ENCODE data around the gene RHPN2. TPM values are rescaled to one million over a fixed set of nuclear protein-coding genes. Genes with fewer than 3 reads are reported as not detected.
"Not testable (repeated sequence)": the region's sequence is repeated elsewhere in the genome, so short reads cannot be mapped to it uniquely, and the experiment has no call there.

Gene RHPN2
- total and polyA plus RNA-seq, 5 donors from 2014 or later, result 0.17 to 0.76 (median 0.37) TPM

DNA sequence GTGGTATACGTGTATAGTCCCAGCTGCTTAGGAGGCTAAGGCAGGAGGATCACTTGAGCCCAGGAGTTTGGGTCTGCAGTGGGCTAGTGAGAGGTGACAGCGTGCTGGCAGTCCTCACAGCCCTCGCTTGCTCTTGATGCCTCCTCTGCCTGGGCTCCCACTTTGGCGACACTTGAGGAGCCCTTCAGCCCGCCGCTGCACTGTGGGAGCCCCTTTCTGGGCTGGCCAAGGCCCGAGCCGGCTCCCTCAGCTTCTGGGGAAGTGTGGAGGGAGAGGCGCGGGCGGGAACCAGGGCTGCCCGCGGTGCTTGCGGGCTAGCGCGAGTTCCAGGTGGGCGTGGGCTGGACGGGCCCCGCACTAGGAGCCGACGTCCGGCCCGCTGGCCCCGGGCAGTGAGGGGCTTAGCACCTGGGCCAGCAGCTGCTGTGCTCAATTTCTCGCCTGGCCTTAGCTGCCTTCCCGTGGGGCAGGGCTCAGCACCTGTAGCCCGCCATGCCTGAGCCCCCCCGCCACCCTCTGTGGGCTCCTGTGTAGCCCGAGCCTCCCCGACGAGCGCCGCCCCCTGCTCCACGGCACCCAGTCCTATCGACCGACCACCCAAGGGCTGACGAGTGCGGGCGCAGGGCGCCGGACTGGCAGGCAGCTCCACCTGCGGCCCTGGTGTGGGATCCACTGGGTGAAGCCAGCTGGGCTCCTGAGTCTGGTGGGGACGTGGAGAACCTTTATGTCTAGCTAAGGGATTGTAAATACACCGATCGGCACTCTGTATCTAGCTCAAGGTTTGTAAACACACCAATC, 28.1 kb downstream of the RHPN2 start:
- not testable (repeated sequence) for H3K36me3 Mint-ChIP-seq; H3K4me1 ChIP-seq (ENCODE audit: control insufficient read depth, insufficient read depth, low read length, poor library complexity, severe bottlenecking); ATAC-seq (ENCODE audit: low read depth in 2 of 2); H3K9me3 ChIP-seq (ENCODE audit: control insufficient read depth in 2 of 2, low read length in 2 of 2); H3K36me3 ChIP-seq (ENCODE audit: control insufficient read depth, insufficient read depth, low read length); H3K4me3 Mint-ChIP-seq; H3K27me3 Mint-ChIP-seq; H3K4me3 ChIP-seq (ENCODE audit: low read depth, low read length); H3K27me3 ChIP-seq (ENCODE audit: control insufficient read depth, insufficient read depth, low read length); H3K4me1 Mint-ChIP-seq; H3K27ac ChIP-seq (ENCODE audit: insufficient read depth, low read length, poor library complexity, severe bottlenecking); H3K9me3 Mint-ChIP-seq; DNase-seq
- peak overlapping the region in 2 of 3 donors; percentile 92 to 94 for H3K27ac Mint-ChIP-seq

DNA sequence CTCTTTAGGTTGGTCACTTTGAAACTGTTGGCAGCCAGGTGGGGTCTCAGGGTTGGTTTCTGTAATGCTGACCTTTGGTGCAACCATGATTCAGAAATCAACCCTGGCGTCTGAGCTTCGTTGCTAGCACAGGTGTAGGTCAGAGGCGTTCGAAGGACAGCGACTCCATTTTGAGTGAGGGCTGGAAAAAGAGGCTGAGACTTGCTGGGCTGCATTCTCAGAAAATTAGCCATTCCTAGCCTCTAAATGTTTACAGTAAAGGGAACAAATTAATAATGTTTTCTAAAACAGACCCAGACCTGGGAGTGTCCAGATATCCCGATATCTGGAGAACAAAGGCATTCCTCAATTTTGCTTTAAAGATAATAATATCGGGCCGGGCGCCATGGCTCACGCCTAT, 29.2 kb downstream of the RHPN2 start:
- H3K4me3 ChIP-seq (ENCODE audit: low read depth, low read length), result no peak overlapping the region

DNA sequence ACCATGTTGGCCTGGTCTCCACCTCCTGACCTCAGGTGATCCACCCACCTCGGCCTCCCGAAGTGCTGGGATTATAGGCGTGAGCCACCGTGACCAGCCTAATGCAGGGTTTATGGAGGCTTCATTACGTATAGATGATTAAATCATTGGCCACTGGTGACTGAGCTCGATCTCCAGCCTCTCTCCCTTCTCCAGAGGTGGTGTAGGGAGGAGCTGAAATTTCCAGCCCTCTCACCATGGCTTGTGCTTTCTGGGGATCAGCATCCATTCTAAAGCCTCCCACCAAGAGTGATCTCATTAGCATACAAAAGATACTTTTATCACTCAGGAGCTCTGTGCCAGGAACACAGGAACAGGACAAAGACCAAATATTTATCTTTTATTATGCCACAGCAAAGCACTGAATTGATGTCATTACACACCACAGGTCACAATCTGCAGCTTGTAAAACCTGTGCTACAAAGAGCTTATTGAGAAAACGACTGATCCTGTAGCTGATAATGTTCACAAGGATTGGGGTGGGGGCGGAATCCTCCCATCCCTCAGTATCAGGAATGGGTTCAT, 32.4 kb downstream of the RHPN2 start:
- H3K9me3 Mint-ChIP-seq, result peaks cover 0 to 11% (median 2%) of the 10 kb centered on the region in 7 donors
- no peaks in the 10 kb centered on the region for H3K36me3 Mint-ChIP-seq
- peaks cover 0 to 6% of the 10 kb centered on the region in 2 experiments for H3K9me3 ChIP-seq (ENCODE audit: control insufficient read depth in 2 of 2, low read length in 2 of 2)
- H3K27me3 ChIP-seq (ENCODE audit: control insufficient read depth, insufficient read depth, low read length), result no peaks in the 10 kb centered on the region
- no peak overlapping the region for H3K4me3 Mint-ChIP-seq
- no peaks in the 10 kb centered on the region for H3K36me3 ChIP-seq (ENCODE audit: control insufficient read depth, insufficient read depth, low read length)
- H3K4me3 ChIP-seq (ENCODE audit: low read depth, low read length), result no peak overlapping the region
- no peak for DNase-seq
- H3K4me1 Mint-ChIP-seq, result peaks cover 0 to 4% (median 3%) of the 10 kb centered on the region in 4 donors
- H3K27me3 Mint-ChIP-seq, result peaks cover 5% of the 10 kb centered on the region
- H3K27ac Mint-ChIP-seq, result no peak overlapping the region
- no peak overlapping the region for H3K27ac ChIP-seq (ENCODE audit: insufficient read depth, low read length, poor library complexity, severe bottlenecking)
- ATAC-seq (ENCODE audit: low read depth in 2 of 2), result no peak
- H3K4me1 ChIP-seq (ENCODE audit: control insufficient read depth, insufficient read depth, low read length, poor library complexity, severe bottlenecking), result no peaks in the 10 kb centered on the region

More for the DNA sequence above, 29.2 kb downstream of the RHPN2 start:
- H3K27ac ChIP-seq (ENCODE audit: insufficient read depth, low read length, poor library complexity, severe bottlenecking), result no peak overlapping the region
- peaks cover 0 to 9% (median 7%) of the 10 kb centered on the region in 4 donors for H3K4me1 Mint-ChIP-seq
- peaks cover 5% of the 10 kb centered on the region for H3K27me3 Mint-ChIP-seq
- H3K36me3 Mint-ChIP-seq, result no peaks in the 10 kb centered on the region
- no peaks in the 10 kb centered on the region for H3K4me1 ChIP-seq (ENCODE audit: control insufficient read depth, insufficient read depth, low read length, poor library complexity, severe bottlenecking)
- H3K9me3 ChIP-seq (ENCODE audit: control insufficient read depth in 2 of 2, low read length in 2 of 2), result no peaks in the 10 kb centered on the region
- ATAC-seq (ENCODE audit: low read depth in 2 of 2) (no peak), DNase-seq (no peak)
- H3K27ac Mint-ChIP-seq, result no peak overlapping the region
- H3K9me3 Mint-ChIP-seq, result no peaks in the 10 kb centered on the region
- H3K36me3 ChIP-seq (ENCODE audit: control insufficient read depth, insufficient read depth, low read length), result no peaks in the 10 kb centered on the region
- H3K27me3 ChIP-seq (ENCODE audit: control insufficient read depth, insufficient read depth, low read length), result no peaks in the 10 kb centered on the region
- no peak overlapping the region for H3K4me3 Mint-ChIP-seq

DNA sequence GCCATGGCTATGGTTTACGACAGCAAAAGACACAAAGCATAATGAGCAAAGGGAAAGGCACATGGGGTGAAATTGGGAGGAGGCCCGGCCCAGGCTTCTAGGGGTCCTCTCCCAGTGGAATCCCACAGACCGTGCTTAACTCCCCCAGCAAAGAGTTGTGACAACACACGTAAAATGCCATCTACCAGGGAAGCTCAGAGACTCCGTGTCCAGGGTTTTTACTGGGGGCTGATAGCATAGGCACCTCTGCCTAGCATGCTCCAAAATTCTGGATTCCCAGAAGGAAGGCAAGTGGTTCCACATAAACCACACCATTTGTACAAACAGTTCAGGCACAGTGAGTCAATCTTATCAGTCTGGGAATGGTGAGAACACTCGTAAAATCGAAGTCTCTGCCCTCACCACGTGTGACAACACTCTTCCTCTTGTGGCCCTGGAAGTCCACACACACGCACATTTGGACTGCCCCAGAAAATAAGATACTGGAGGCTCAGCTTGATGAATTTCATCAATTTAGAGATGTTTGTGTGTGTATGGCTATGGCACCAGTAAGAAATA, 34.9 kb downstream of the RHPN2 start:
- no peak for DNase-seq
- H3K36me3 Mint-ChIP-seq, result no peaks in the 10 kb centered on the region
- ATAC-seq (ENCODE audit: low read depth in 2 of 2), result no peak
- H3K36me3 ChIP-seq (ENCODE audit: control insufficient read depth, insufficient read depth, low read length), result no peaks in the 10 kb centered on the region
- H3K4me1 ChIP-seq (ENCODE audit: control insufficient read depth, insufficient read depth, low read length, poor library complexity, severe bottlenecking), result no peaks in the 10 kb centered on the region
- no peak overlapping the region for H3K4me3 ChIP-seq (ENCODE audit: low read depth, low read length)
- H3K27ac ChIP-seq (ENCODE audit: insufficient read depth, low read length, poor library complexity, severe bottlenecking), result no peak overlapping the region
- peaks cover 0 to 6% of the 10 kb centered on the region in 2 experiments for H3K9me3 ChIP-seq (ENCODE audit: control insufficient read depth in 2 of 2, low read length in 2 of 2)
- H3K27me3 Mint-ChIP-seq, result peaks cover 5% of the 10 kb centered on the region
- H3K27me3 ChIP-seq (ENCODE audit: control insufficient read depth, insufficient read depth, low read length), result no peaks in the 10 kb centered on the region
- no peak overlapping the region for H3K27ac Mint-ChIP-seq
- peaks cover 0 to 14% (median 3%) of the 10 kb centered on the region in 7 donors for H3K9me3 Mint-ChIP-seq
- no peaks in the 10 kb centered on the region for H3K4me1 Mint-ChIP-seq
- H3K4me3 Mint-ChIP-seq, result peak overlapping the region in 1 of 4 donors; percentile 32

DNA sequence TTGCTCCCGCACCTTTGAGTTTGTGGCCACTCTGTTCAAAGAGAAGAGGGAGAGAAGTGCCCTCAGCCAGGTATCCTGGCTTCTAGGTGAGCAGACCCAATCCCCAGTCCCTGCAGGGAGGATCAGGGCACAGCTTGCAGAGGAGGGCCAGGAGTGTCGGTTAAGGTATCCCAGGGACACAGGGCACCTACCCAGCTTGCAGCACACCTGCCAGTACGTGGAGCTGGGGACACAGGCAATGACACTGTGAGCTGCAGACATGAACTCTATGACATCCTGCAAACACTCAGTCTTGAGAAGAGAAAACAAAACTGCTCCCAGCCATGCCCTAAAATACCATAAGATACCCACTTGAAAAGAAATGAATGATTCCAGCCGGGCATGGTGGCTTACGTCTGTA, 38.1 kb downstream of the RHPN2 start:
- not testable (repeated sequence) for H3K4me3 Mint-ChIP-seq; H3K4me1 ChIP-seq (ENCODE audit: control insufficient read depth, insufficient read depth, low read length, poor library complexity, severe bottlenecking); H3K27me3 Mint-ChIP-seq; H3K27ac Mint-ChIP-seq; DNase-seq; H3K27ac ChIP-seq (ENCODE audit: insufficient read depth, low read length, poor library complexity, severe bottlenecking); H3K4me1 Mint-ChIP-seq; H3K9me3 ChIP-seq (ENCODE audit: control insufficient read depth in 2 of 2, low read length in 2 of 2); H3K4me3 ChIP-seq (ENCODE audit: low read depth, low read length); H3K36me3 Mint-ChIP-seq; ATAC-seq (ENCODE audit: low read depth in 2 of 2); H3K36me3 ChIP-seq (ENCODE audit: control insufficient read depth, insufficient read depth, low read length); H3K27me3 ChIP-seq (ENCODE audit: control insufficient read depth, insufficient read depth, low read length)
- H3K9me3 Mint-ChIP-seq, result peaks cover 0 to 14% (median 3%) of the 10 kb centered on the region in 7 donors

DNA sequence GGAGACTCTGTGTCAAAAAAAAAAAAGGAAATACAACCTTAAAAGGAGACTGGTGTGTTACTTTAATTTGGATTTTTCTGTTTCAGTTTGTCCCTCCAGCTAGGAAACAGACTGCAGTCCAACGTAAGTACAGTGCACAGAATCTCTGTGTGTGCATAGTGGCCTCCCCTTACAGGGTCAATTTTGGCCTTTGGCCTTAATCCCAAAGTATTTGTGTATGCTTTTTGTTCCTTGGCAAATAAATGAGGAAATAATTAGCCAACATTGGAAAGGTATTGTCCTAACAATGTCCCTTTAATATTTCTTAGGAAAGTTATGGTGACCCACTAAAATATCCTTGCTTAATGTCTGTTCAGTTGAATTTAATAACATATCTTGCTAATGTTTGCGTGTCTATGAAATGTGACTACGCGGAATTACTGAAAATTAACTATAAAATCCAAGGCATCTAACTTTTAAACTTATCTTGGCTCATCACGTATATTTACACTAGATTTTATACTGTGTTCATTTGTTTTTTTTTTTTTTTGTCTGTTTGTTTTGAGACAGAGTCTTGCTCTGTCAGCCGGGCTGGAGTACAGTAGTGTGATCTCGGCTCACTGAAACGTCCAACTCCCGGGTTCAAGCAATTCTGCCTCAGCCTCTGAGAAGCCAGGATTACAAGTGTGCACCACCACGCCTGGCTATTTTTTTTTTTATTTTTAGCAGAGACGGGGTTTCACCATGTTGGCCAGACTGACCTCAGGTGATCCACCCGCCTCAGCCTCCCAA, 39.0 kb downstream of the RHPN2 start:
- not testable (repeated sequence) for H3K27ac Mint-ChIP-seq; H3K36me3 ChIP-seq (ENCODE audit: control insufficient read depth, insufficient read depth, low read length); H3K27ac ChIP-seq (ENCODE audit: insufficient read depth, low read length, poor library complexity, severe bottlenecking); H3K36me3 Mint-ChIP-seq; H3K9me3 ChIP-seq (ENCODE audit: control insufficient read depth in 2 of 2, low read length in 2 of 2); H3K27me3 Mint-ChIP-seq; H3K4me1 Mint-ChIP-seq; H3K4me3 Mint-ChIP-seq; ATAC-seq (ENCODE audit: low read depth in 2 of 2); DNase-seq; H3K27me3 ChIP-seq (ENCODE audit: control insufficient read depth, insufficient read depth, low read length); H3K4me3 ChIP-seq (ENCODE audit: low read depth, low read length); H3K4me1 ChIP-seq (ENCODE audit: control insufficient read depth, insufficient read depth, low read length, poor library complexity, severe bottlenecking)
- peaks cover 0 to 14% (median 3%) of the 10 kb centered on the region in 7 donors for H3K9me3 Mint-ChIP-seq

DNA sequence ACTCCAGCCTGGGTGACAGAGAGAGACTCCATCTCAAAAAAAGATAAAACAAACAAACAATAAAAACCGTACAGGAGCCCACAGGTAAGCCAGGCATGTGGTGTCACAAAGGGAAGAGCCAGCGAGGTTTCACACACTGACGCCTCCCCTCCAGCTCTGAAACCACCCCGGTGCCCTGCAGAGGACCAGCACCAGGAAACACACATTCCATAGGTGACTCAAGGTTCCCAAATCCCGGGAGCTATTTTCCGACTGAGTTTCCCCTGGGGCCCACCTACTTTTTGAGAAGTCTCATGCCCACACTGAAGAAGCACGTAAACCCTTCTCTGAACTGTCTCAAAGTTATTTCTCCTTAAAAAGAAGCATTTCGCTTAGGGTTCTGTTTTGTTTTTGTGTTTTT, 40.3 kb downstream of the RHPN2 start:
- H3K4me1 Mint-ChIP-seq, result no peaks in the 10 kb centered on the region
- Histone ChIP-seq H3K27ac (ENCODE audit: insufficient read depth, low read length, poor library complexity, severe bottlenecking) (no peak overlapping the region), H3K9me3 (ENCODE audit: control insufficient read depth in 2 of 2, low read length in 2 of 2) (no peaks in the 10 kb centered on the region), H3K4me1 (ENCODE audit: control insufficient read depth, insufficient read depth, low read length, poor library complexity, severe bottlenecking) (no peaks in the 10 kb centered on the region), H3K36me3 (ENCODE audit: control insufficient read depth, insufficient read depth, low read length) (no peaks in the 10 kb centered on the region), H3K27me3 (ENCODE audit: control insufficient read depth, insufficient read depth, low read length) (no peaks in the 10 kb centered on the region), H3K4me3 (ENCODE audit: low read depth, low read length) (no peak overlapping the region)
- H3K9me3 Mint-ChIP-seq, result peaks cover 0 to 12% (median 3%) of the 10 kb centered on the region in 7 donors
- H3K27me3 Mint-ChIP-seq, result no peaks in the 10 kb centered on the region
- H3K36me3 Mint-ChIP-seq, result no peaks in the 10 kb centered on the region
- DNase-seq (no peak), ATAC-seq (ENCODE audit: low read depth in 2 of 2) (no peak)
- H3K4me3 Mint-ChIP-seq, result no peak overlapping the region
- no peak overlapping the region for H3K27ac Mint-ChIP-seq

All from CD4-positive, CD25-positive, alpha-beta regulatory T cell (primary cell).